Embryonic facial prominence (tissue), 1 donor: Measurements from ENCODE around the gene PAQR7.
A peak's percentile ranks its signal among the peaks of the same experiment; 100 is the strongest.
"Not testable (repeated sequence)": the region's sequence is repeated elsewhere in the genome, so short reads cannot be mapped to it uniquely, and the experiment has no call there.

Experiments used
- DNase-seq: peaks from one replicate; pipeline ENCODE4 v3.0.0-alpha.2; 2016; ENCODE audit errors: extremely low spot score

The PAQR7 gene

GRCh38 chr1:25847929-25848328 lies 27.6 kb downstream of the PAQR7 start:
- DNase-seq = no peak

- no peak for DNase-seq
Observed at GRCh38 chr1:25845664-25846063, 29.8 kb downstream of the PAQR7 start.

DNA sequence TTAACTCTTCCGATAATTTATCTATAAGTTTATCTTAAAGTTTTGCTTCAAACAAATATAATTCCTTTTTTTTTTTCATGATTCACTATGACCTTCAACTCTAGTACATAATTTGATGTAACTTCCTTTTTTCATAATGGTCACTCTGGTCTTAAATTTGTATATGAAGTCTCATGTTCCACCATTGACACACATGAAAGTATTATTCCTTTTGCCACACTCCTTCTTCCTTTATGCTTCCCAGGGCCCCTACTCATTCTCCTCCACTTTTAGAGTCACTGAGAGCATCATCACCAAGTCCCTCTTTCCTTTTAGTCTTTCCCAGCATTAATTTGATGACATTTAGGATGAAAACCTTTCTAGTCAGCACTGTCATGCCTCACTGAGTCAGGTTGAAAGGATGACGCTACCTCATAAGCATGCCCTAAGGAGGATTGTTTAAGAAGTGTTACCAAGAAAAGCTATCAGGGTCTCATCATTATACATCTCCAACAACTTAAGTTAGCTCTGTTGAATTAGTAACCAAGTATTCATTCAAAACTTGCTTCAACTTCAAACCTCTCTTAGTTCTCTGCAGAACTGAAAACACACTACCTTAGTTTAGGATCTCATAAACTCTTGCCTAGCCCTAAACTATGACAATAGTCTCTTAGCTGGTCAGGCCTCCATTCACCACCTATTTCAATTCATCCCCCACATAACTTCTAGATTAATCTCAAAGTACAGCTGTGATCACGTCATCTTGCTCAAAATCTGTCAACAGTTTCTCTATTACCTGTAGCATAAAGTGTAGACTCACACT lies 30.8 kb downstream of the PAQR7 start:
- no peak for DNase-seq

GRCh38 chr1:25843483-25843882 lies 32.0 kb downstream of the PAQR7 start:
- no peak for DNase-seq

DNA sequence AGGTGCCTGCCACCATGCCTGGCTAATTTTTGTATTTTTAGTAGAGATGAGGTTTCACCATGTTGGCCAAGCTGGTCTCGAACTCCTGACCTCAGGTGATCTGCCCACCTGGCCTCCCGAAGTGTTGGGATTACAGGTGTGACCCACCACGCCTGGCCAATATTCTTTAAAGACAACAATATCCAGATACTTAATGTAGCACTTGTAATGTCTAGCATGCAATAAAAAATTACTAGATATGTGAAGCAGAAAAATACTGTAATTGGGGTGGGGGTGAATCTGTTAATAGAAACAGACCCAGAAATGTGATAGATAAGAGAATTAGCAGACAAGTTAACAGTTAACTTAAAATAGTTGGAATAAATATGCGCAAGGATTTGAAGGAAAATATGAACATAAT lies 35.7 kb downstream of the PAQR7 start:
- not testable (repeated sequence) for DNase-seq

GRCh38 chr1:25837262-25837875 lies 38.1 kb downstream of the PAQR7 start:
- no peak for DNase-seq

DNA sequence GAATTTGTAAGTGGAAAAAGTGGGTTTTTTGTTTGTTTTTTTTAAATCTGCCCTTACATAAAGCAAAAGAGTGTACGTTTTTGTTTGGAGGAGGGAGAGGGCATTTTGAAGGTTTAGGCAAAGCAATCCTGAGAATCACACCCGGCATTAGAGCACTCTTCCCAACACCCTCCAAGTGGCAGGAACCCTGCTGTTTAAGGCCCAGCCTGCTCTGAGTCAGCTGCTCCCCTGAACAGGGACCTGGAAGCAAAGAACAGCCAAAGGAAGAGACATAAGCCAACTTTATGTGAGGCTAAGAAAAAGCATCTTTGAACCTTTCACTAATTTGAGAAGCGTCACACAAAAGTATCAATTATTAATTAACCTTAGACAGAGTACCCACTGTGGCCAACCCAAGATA lies 38.8 kb downstream of the PAQR7 start:
- no peak for DNase-seq

DNA sequence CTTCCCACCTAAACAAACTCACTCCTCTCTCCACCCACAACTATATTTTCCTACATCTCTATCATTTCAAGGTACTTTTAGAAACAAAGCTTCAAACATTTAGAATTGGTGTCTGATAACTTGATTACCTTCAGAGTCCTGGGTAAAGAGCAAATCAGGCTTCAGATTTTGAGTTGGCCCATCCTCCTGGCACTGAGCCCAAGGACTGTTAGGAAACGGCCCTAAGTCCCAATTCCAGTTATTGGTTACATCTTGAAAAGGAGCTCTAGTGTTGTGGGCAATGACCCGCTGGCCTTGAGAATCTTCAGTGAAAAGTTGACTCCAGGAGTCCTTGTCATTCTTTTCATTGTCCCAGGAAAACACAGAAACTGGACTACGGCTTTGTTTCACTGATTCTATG lies 40.6 kb downstream of the PAQR7 start:
- DNase-seq = no peak

GRCh38 chr1:25833158-25833557 lies 42.4 kb downstream of the PAQR7 start:
- no peak for DNase-seq

DNA sequence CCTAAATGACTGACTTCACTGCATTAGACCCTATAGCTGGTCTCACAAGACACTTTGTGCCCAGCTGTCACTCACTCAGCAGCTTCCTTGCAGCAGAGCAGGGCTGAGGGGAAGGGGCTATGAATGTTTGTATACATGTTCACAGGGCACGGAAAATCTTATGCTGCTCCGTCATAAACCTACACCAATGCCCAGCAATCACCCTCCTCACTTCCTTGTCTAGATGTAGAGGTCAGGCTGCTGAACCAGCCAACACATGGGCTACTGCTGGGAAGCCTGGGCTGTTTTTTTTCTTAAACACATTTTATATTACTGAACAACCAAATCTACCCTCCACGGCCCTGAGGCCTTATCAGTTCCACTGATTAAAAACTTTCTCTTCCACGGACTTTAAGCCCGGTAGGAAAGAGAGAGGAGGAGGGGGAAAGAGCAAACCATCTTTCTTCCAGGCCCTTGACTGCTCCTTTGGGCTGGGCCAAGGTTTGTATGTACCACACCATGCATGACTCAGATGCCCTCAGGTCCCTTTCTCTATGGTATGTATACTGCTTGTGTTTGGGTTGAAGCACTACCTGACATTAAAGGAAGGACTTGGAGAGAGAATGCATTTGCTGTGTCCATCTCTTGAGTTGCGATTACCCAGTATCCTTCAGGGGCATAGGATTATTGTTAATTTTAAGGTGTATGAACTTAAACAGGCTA lies 43.0 kb downstream of the PAQR7 start:
- no peak for DNase-seq

- DNase-seq = no peak
Observed at GRCh38 chr1:25831569-25832196, 43.8 kb downstream of the PAQR7 start.

DNA sequence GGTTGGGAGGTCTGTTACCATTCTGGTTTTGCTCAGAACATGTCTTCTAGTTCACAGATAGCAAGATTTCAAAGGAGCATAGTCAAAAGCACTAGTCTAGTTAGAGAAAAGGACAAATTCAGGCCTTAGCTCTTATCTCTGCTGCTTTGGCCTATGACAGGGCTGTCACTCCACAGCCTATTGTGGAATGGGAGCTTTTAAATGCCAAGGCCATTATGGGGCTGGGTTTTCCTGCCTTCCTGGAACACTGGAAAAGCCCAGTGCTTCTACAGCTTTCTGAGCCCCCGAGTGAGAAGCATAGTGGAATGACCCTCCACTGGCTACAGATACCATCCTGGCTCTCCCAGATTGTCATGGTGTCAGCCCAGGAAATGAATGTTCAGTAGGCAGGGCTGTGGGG lies 46.5 kb downstream of the PAQR7 start:
- no peak for DNase-seq

GRCh38 chr1:25828491-25828890 lies 47.0 kb downstream of the PAQR7 start:
- DNase-seq = no peak

DNA sequence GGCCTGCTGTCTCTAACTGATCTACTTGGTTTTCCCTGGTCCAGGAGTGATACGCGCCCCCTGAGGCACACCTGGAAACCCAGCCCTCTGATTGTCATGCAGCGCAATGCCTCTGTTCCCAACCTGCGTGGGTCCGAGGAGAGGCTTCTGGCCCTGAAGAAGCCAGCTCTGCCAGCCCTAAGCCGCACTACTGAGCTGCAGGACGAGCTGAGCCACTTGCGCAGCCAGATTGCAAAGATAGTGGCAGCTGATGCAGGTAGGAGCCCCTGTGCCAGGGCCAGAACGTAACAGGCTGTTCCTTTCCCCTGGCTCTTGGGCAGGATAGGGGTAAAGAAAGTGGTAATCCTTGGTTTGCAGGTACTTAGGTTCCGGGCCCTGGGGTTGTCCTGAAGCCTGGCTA lies 48.9 kb downstream of the PAQR7 start:
- DNase-seq = no peak

DNA sequence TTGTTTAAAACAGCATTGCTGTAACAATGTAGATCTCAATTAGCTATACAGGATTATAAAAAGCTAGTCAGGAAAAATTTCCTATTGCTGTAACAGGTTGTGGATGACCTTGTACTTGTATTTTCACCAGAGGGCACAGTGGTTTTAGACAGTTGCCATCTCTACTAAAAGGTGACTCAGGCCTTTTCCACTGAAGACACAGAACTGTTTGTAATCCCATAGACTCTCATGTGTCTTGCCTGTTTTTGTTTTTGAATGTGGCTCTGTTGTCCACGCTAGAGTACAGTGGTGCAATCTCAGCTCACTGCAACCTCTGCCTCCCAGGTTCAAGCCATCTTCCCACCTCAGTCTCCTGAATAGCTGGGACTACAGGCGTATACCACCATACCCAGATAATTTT lies 49.9 kb downstream of the PAQR7 start:
- DNase-seq = no peak

DNA sequence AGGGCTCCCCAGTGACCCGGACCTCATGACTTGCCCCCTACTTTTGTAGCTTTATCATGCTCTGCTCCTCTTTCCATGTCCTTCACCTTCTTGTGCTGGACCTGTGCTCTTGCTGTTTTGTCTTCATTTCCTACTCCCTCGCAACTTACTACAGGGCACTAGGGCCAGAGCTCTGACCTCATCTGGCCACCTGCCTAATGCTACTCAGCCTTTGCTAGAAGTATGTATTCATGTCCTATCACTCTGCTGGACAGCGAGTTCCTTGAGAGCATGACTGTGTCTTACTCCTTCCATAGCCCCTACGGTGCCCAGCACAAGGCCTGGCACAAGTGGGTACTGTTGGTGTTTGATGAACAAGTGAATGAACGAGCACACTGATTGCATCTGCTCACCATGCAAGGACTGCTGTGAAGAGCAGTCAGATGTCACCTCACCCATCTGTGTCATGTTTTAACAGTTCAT lies 53.8 kb downstream of the PAQR7 start:
- no peak for DNase-seq

- no peak for DNase-seq
Observed at GRCh38 chr1:25821112-25821476, 54.4 kb downstream of the PAQR7 start.

GRCh38 chr1:25820247-25821111 lies 55.0 kb downstream of the PAQR7 start:
- DNase-seq = no peak

DNA sequence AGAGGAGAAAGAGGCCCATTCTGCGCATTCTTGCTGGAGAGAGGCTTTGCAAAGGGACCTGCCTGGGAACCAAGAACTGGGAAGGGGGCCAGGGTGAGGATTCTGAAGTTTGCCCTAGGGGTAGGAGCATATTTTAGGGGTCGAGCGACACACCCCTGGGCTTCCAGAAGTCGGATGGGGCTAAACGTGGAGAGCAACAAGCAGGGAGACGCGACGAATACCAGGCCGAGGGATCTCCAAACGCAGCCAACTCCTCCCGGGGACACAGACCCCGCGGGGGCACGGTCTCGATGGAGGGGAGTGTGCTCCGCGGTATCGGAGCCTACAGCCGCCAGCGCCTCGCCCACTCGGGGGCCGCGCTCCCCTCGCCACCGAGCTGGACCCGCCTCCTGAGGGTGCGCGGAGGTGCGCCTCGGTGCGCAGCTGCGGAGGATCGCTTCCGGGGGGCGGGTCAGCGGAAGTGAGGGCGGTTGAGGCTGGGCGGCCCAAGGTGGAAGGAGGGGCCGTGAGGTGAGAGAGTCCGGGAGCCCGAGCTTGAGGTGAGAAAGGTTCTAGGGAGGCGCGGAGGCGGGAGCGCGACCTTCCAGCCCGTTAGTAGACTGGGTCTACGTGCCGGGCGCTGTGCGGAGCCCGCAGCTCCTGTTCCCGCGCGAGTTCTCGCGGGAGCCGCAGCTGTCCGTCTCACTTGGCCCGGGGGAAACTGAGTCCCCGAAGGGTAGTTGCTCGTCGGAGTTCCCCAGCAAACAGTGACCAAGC lies 55.8 kb downstream of the PAQR7 start, which contains the start of gene MTFR1L:
TSS of gene MTFR1L (plus strand) at position 464 of the 756 bp plus-strand sequence. CDS start 3,151 bp downstream, outside the sequence.
- peak; percentile 73 for DNase-seq

GRCh38 chr1:25818569-25818968 lies 56.9 kb downstream of the PAQR7 start:
- DNase-seq = no peak
